Heart right ventricle (tissue), 16 donors: ENCODE results near the gene SLC38A11. TPM values are rescaled to one million over a fixed set of nuclear protein-coding genes. Genes with fewer than 3 reads are reported as not detected.

Source experiments
- ATAC-seq, 8 donors: fragments of 200-7000 bp; cut with Tn5 transposase; one replicate each; pipeline ENCODE4 v1.9.1; 2020; ENCODE audit warnings: mild to moderate bottlenecking in 8 of 8, moderate library complexity in 8 of 8, moderate number of reproducible peaks in 1 of 8
- DNase-seq, 2 donors: peaks; one replicate each; pipeline ENCODE4 v3.0.0-alpha.2; 2020
- H3K27ac ChIP-seq, 10 donors: fragments of 200-600 bp; sonication (generic) in 2 of 10; one replicate each; pipeline versions ENCODE4 v1.5.0 to v1.8.0; 2020 to 2022; ENCODE audit warnings: mild to moderate bottlenecking in 3 of 10
- H3K27me3 ChIP-seq, 7 donors: fragments of 200-600 bp; one replicate each; pipeline ENCODE4 v1.8.0; 2021 to 2022; ENCODE audit warnings: mild to moderate bottlenecking in 2 of 7
- H3K36me3 ChIP-seq, 9 donors: fragments of 200-600 bp; sonication (generic) in 1 of 9; one replicate each; pipeline versions ENCODE4 v1.5.0 to v1.8.0; 2020 to 2022; ENCODE audit warnings: mild to moderate bottlenecking in 2 of 9
- H3K4me1 ChIP-seq, 9 donors: fragments of 200-600 bp; sonication (generic) in 1 of 9; one replicate each; pipeline versions ENCODE4 v1.5.0 to v1.8.0; 2020 to 2022; ENCODE audit warnings: mild to moderate bottlenecking in 4 of 9
- H3K4me3 ChIP-seq, 10 donors: fragments of 200-600 bp; sonication (generic) in 2 of 10; one replicate each; pipeline versions ENCODE4 v1.5.0 to v1.8.0; 2020 to 2022; ENCODE audit warnings: mild to moderate bottlenecking in 7 of 10, moderate library complexity in 2 of 10
- H3K9me3 ChIP-seq, 11 donors: fragments of 200-600 bp in 10 of 11; sonication (generic) in 2 of 11; one replicate each; pipeline versions ENCODE4 v1.5.0 to v1.8.0; 2013 to 2022; ENCODE audit warnings: mild to moderate bottlenecking in 2 of 11, control low read depth in 1 of 11, moderate library complexity in 1 of 11
- CTCF ChIP-seq, 9 donors: fragments of 200-600 bp; sonication (generic) in 2 of 9; IDR thresholded peaks; one replicate each; pipeline versions ENCODE4 v1.5.0 to v1.8.0; 2021 to 2022; ENCODE audit warnings: antibody characterized with exemption in 9 of 9, mild to moderate bottlenecking in 5 of 9, moderate library complexity in 1 of 9
- WGBS, 2 donors: extraction: QIAGEN DNeasy Blood & Tissue Kit; methylation state at CpG; one replicate each; pipeline ENCODE4 v1.1.7; 2013; ENCODE audit warnings: inconsistent platforms in 1 of 2; 5-methylcytosine and 5-hydroxymethylcytosine counted together
- intact Hi-C, 10 donors: fragments of 100-400 bp; cut with DNase I; formaldehyde crosslinking; loops; one replicate each; pipeline versions ENCODE4 v1.11.1 to v1.14.2; 2022
- polyA plus RNA-seq, 2 donors: library from polyadenylated mRNA; stranded (reverse); fragments of 200-250 nt; gene quantifications; one replicate each; pipeline ENCODE4 v1.2.3, GENCODE V29; 2013
- total RNA-seq, 10 donors: library from RNA; stranded (reverse); fragmentation: NEBNext Ultra II Directional in 3 of 10; extraction: Animal tissue kit (Norgen Biotek cat#: 25700) in 3 of 10; gene quantifications; one replicate each; pipeline versions ENCODE4 v1.2.1 to v1.2.4, GENCODE V29; 2021 to 2023
- donor health status: Arrhythmogenic right ventricular cardiomyopathy.
- donor health status: ischemic (EF 13 %, LVEDD 7.1; RV severe dilation, severe dysfunction).
- donor health status: healthy with polysubstance abuse.
- donor health status: DM: no; HTN: yes; CAD: no.
- donor health status: DM: no; HTN: no; CAD: no.
- donor health status: ischemic (EF 25% LVEDD 6.9; RV normal size, moderate dysfunction).
- donor health status: ischemic (EF 25% LVEDD 5.7; RV mildly dilated, moderate dysfunction).
- donor health status: healthy.
- donor health status: DM: yes; HTN: yes; CAD: no.
- donor health status: Ischemic cardiomyopathy.
- donor health status: ischemic (EF 35%, LVEDD 5.7; RV mildly dilated, moderate dysfunction).
- donor health status: nonischemic (EF 11% LVEDD 7.7; RV severe dilation, severe dysfunction).
- donor health status: DM: yes; HTN: yes; CAD: no.
- donor health status: PGD.
- donor health status: ischemic (EF 29% LVEDD 5.4; RV normal size, mild dysfunction).
- donor health status: nonischemic (EF 23%, LVEDD 6.1; RV moderate dilation, normal function).

Gene SLC38A11
- total and polyA plus RNA-seq, 12 donors: 0.11 to 3.0 (median 0.45) TPM; not detected in 1

GRCh38 chr2:164903204-164903603 is 52.1 kb downstream of the SLC38A11 start:
- peak in 3 of 8 donors; percentile 28 to 49 (median 48) for ATAC-seq
- Histone ChIP-seq H3K27ac (no peak overlapping the region), H3K4me1 (peaks cover 0 to 22% (median 4%) of the 10 kb centered on the region in 9 donors), H3K27me3 (no peaks in the 10 kb centered on the region), H3K9me3 (no peaks in the 10 kb centered on the region), H3K4me3 (no peak overlapping the region), H3K36me3 (no peaks in the 10 kb centered on the region)
- DNase-seq: no peak
- TF ChIP-seq CTCF (IDR thresholded peaks at IDR 0.05): no peak
- intact Hi-C loops: no loop called here

- intact Hi-C loops: no loop called here
- H3K27me3 ChIP-seq: no peaks in the 10 kb centered on the region
- no peaks in the 10 kb centered on the region for H3K9me3 ChIP-seq
- no peak for TF ChIP-seq CTCF (IDR thresholded peaks at IDR 0.05)
- no peak for ATAC-seq
- no peak overlapping the region for H3K4me3 ChIP-seq
- H3K27ac ChIP-seq: no peak overlapping the region
- WGBS, 2 donors: 95 to 96% methylated on average over 1 of the region's 1 CpG
- H3K36me3 ChIP-seq: no peaks in the 10 kb centered on the region
- peaks cover 0 to 18% (median 12%) of the 10 kb centered on the region in 9 donors for H3K4me1 ChIP-seq
- no peak for DNase-seq
Observed at GRCh38 chr2:164899121-164899520, 56.2 kb downstream of the SLC38A11 start.

- Histone ChIP-seq H3K36me3 (no peaks in the 10 kb centered on the region), H3K27me3 (no peaks in the 10 kb centered on the region), H3K27ac (no peak overlapping the region), H3K9me3 (no peaks in the 10 kb centered on the region), H3K4me3 (no peak overlapping the region), H3K4me1 (peaks cover 0 to 16% (median 5%) of the 10 kb centered on the region in 9 donors)
- 19 to 24% methylated on average over 3 of the region's 3 CpGs for WGBS, 2 donors
- ATAC-seq (no peak), DNase-seq (no peak)
- no peak for TF ChIP-seq CTCF (IDR thresholded peaks at IDR 0.05)
- intact Hi-C loops: no loop called here
Observed at GRCh38 chr2:164898475-164898874, 56.9 kb downstream of the SLC38A11 start.

GRCh38 chr2:164897469-164898260 is 57.7 kb downstream of the SLC38A11 start:
- no peak for DNase-seq
- intact Hi-C loops: no loop called here
- H3K27me3 ChIP-seq: no peaks in the 10 kb centered on the region
- no peak for TF ChIP-seq CTCF (IDR thresholded peaks at IDR 0.05)
- no peak for ATAC-seq
- WGBS, 2 donors: 59 to 63% methylated on average over 3 of the region's 3 CpGs
- no peaks in the 10 kb centered on the region for H3K9me3 ChIP-seq
- H3K27ac ChIP-seq: no peak overlapping the region
- H3K4me1 ChIP-seq: peaks cover 0 to 16% (median 0%) of the 10 kb centered on the region in 9 donors
- no peaks in the 10 kb centered on the region for H3K36me3 ChIP-seq
- H3K4me3 ChIP-seq: no peak overlapping the region
